PFSK-1 (cell line): ENCODE measurements around the gene ST8SIA6.

Source experiments
- POLR2AphosphoS5 ChIP-seq: IDR thresholded peaks from 2 replicates; pipeline ENCODE4 v1.6.1; 2012; ENCODE audit warnings: low read depth, mild to moderate bottlenecking, control low read depth, low read length, moderate library complexity
- REST ChIP-seq, 2 experiments: IDR thresholded peaks; 2 replicates each; pipeline versions ENCODE4 v1.6.1 to v1.8.0; 2011 to 2012; ENCODE audit warnings: low read depth in 2 of 2, low read length in 2 of 2, control low read depth in 1 of 2, inconsistent platforms in 1 of 2, mild to moderate bottlenecking in 1 of 2, moderate library complexity in 1 of 2; ENCODE audit not compliant: insufficient read depth in 1 of 2
- SIN3A ChIP-seq: IDR thresholded peaks from 2 replicates; pipeline ENCODE4 v1.6.1; 2012; ENCODE audit warnings: mild to moderate bottlenecking, low read length, moderate library complexity, borderline replicate concordance; ENCODE audit not compliant: insufficient read depth
- TAF1 ChIP-seq: IDR thresholded peaks from 2 replicates; pipeline ENCODE4 v1.6.1; 2012; ENCODE audit warnings: low read length, control low read depth, borderline replicate concordance; ENCODE audit not compliant: insufficient read depth

- TF ChIP-seq REST (IDR thresholded peaks at IDR 0.05; ENCODE audit: insufficient read depth in 1 of 2, low read depth in 2 of 2, low read length in 2 of 2) (no peak), POLR2AphosphoS5 (no peak), TAF1 (no peak), SIN3A (no peak)
These were observed 6.4 kb upstream of the ST8SIA6 start for GRCh38 chr10:17460756-17461155.
